SH-SY5Y (cell line): ENCODE results near the gene DCBLD2.

Source experiments
- GATA2 ChIP-seq: IDR thresholded peaks from 2 replicates; pipeline ENCODE4 v1.6.1; 2011; ENCODE audit warnings: mild to moderate bottlenecking, low read depth, low read length
- GATA3 ChIP-seq: IDR thresholded peaks from 2 replicates; pipeline ENCODE4 v1.6.1; 2011; ENCODE audit warnings: low read depth, mild to moderate bottlenecking, low read length, moderate library complexity

DCBLD2 gene, protein sequence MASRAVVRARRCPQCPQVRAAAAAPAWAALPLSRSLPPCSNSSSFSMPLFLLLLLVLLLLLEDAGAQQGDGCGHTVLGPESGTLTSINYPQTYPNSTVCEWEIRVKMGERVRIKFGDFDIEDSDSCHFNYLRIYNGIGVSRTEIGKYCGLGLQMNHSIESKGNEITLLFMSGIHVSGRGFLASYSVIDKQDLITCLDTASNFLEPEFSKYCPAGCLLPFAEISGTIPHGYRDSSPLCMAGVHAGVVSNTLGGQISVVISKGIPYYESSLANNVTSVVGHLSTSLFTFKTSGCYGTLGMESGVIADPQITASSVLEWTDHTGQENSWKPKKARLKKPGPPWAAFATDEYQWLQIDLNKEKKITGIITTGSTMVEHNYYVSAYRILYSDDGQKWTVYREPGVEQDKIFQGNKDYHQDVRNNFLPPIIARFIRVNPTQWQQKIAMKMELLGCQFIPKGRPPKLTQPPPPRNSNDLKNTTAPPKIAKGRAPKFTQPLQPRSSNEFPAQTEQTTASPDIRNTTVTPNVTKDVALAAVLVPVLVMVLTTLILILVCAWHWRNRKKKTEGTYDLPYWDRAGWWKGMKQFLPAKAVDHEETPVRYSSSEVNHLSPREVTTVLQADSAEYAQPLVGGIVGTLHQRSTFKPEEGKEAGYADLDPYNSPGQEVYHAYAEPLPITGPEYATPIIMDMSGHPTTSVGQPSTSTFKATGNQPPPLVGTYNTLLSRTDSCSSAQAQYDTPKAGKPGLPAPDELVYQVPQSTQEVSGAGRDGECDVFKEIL

DNA sequence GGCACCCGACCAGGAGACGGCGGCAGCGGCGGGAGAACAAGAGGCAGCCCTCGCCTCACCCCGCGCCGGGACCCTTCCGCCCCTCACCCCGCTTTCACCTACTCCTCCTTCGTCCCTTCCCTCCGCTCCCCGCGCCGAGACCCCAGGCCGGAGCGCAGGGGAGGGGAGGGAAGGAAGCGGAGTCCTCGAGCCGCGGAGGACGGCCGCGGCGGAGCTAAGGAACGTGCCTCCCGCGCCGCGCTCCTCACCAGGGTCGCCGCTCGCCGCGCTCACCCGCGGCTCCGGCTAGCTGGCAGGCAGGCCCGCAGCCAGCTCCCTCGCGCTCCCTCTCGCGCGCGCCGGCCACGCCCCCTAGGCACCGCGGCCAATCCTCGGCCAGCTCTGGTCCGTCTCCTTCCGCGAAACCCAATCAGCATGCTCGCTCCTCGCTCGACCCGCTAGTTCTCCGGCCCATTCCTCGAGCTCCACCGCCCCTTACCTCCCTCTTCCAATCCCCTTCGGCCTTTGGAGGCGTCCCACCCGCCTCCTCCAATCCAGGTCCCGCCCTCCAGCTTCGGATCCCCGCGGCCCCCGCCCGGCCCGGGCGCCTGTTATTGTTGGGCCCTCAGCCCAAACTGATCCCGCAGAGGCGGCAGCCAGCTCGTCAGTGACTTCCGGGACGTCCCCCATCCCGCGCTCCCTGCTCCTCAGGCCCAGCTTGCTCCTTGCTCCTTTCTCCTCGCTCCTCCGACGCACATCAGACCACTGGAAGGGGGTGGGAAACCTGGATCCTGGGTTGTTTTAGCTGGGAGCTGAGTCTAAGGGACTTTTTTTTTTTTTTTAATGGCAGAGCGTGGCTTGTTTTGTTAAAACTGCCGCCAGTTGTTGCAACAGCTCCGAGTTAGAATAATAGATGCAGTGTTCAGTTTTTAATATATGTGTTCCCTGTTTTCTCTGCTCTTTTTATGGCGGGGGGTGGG is at the start of gene DCBLD2:
TSS of gene DCBLD2 (minus strand) at position 304 of the 959 bp plus-strand sequence. CDS start 369 bp downstream, outside the sequence.
- TF ChIP-seq GATA3: no peak
- no peak for TF ChIP-seq GATA2

DNA sequence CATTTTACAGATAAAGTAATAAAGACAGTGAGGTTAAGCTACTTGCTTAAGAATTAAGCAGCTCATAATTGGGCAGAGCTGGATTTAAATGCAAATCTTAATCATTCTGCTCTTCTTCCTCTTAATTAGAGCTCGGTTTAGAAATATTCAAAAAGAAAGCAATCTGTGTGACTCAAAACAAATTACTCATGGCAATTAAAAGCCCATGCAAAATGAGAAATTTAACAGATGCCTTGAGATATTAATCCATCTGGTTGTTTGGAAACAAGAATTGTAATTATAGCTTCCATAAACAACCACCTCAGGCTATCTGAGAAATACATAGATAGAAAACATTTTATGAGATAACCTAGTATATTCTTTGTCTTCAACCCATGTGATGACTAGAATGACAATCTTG is 44.2 kb upstream of the DCBLD2 start:
- TF ChIP-seq GATA3: no peak
- TF ChIP-seq GATA2: no peak

DNA sequence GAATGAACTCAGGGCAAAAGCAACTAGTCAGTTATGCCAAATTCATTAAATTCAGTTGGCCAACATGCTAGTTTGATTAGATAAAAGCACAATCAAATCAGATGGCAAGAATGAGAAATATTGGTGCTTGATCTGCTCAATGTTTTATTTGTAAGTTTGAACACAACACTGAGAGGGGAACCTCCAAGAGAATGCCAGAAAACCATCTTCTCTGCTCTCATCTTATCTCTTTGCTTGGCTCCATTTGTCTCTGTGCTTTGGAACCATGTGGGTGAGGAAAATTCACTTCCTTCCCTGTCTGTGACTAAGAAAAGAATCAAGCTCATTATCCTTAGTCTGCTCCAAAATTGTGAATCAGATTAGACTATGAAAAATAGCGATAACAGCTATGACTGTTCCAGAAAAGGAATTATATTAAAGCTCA is 43.6 kb upstream of the DCBLD2 start:
- TF ChIP-seq GATA3: no peak
- no peak for TF ChIP-seq GATA2

DNA sequence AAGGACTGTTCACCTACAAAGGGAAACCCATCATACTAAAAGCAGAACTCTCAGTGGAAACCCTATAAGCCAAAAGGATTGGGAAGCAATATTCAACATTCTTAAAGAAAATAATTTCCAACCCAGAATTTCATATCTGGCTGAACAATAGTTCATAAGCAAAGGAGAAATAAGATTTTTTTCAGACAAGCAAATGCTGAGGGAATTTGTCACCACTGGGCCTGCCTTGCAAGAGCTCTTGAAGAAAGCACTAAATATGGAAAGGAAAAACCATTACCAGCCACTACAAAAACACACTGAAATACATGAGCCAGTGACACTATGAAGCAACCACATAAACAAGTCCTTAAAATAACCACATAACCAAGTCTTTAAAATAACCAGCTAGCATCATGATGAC is 28.9 kb upstream of the DCBLD2 start:
- TF ChIP-seq GATA2: no peak

DNA sequence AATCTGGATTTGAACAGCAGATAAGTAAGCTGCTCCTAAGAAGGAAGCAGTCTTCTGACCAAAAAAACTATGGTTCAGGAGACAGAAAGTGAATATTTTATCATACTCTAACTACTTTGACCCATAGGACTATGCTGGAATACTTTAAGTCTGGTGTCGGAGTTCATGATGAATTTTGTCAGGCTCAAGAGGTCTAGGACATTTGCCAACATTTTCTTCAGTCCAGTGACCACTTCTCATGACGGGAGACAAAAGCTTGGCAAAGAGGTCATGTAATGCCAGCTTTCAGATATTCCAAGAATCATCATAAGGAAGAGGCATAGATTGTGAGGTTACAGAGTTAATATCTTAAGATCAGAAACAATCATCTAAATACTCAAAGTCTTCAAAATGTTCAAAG is 20.5 kb upstream of the DCBLD2 start:
- TF ChIP-seq GATA2: no peak
- TF ChIP-seq GATA3: no peak

DNA sequence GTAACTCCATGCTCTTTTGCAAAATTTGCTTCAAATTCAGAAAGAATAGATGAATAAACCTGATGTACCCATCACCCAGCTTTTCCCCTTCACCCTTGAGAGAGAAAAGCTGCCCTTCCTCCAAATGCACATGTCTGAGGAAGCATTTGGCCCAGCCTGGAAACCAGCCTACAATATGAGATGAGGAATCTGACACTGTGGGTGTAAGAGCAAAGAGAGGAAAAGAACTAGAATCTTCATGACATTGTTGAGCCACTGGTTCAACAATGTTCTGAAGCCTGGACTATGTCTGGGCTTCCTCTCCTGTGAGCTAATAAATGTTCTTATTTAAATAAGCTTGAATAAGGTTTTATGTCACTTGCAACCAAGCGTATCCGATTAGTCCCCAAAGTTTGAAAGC is 18.7 kb upstream of the DCBLD2 start:
- TF ChIP-seq GATA2: no peak
- TF ChIP-seq GATA3: no peak

DNA sequence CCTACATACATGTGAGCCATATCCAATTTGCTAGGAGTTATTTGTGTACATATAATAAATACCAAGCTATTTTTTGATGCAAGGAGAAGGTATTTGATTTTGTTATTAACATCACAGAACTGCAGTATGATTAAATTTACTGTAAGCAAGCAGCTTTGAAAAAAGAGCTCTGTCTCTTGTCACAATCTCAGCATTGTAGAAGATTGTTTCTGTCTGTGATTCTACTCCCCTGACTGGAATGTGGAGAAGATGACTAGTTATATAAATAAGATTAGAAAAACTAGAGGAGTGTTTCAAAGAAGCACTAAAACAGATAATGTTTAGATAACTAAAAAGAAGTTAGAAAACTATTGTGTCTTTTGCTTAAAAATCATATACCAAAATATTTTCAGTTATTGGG is 17.1 kb upstream of the DCBLD2 start:
- TF ChIP-seq GATA3: no peak
- no peak for TF ChIP-seq GATA2

DNA sequence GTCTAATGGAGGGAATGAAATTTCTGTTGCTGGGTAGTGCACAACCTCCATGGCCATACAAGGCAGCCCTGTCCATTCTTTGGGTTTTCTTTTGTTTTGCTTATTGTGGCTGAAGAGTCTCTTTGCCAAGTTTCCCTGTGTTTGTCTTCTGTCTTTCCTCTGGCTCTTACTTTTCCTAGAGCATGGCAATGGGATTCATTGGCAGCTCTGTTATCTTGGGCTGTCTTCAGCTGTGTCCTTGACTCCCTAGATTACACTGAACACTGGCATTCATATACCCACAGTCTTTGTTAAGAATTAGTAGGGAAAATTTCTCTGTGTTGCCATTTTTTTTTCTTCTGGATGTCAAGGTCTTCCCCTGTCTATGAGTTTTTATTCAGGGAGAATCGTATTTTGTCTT is 16.1 kb upstream of the DCBLD2 start:
- no peak for TF ChIP-seq GATA3
- no peak for TF ChIP-seq GATA2

DNA sequence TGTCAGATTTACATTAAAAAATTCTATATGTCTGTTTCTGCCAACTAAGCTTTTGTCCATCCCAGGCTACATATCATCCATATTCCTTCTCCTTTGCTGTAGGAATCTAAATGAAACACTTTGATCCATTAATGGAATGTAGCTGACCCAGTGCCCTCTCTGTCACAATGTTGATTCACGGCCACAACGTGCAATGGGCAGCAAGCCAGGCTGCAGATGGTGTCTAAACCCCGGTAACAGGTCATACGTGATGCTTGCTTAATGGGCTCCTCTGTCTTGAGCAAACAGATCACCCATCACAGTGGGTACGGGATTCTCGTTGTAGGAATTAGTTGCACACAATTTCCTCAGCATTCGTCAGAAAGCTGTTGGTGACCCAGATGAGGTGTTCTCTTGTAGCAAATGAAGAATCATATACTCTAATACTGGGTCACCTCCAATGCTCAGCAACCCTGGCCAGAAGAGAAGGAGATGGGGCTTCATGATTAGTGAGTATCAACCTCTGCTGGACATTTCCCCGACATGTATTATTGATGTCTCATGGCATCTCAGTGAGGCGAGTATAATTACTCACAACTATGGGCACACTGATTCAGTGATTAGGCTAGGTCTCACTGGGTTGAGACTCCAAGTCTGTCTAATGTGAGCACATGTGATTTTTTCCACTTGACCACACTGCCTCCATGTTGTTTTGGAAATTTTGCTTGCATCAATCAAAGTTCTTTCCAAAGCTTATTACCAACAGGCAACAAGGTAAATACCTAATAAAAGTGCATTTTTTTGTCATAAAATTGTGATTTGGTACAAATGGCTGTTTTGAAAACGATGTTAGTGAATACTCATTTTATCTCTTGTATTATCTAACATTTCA is 12.9 kb upstream of the DCBLD2 start:
- no peak for TF ChIP-seq GATA2
- TF ChIP-seq GATA3: no peak

DNA sequence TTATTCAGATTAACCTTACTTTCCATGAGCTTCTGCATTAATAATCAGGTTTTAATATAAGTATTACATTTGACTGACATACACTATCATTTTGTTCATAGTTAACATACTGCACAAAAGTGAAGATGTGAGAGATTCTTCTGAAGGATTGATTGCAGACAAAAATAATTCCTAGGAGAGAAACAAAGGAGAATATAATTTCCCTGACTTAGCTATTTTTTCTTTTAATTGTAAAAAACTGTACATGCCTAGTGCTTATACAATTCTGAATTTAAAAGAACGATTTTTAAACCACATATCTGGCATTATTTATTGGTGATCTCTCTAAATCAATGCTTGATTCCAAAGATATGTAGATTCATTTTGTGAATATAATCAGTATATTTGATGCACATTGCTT is 11.0 kb upstream of the DCBLD2 start:
- TF ChIP-seq GATA2 (no peak), GATA3 (no peak)

DNA sequence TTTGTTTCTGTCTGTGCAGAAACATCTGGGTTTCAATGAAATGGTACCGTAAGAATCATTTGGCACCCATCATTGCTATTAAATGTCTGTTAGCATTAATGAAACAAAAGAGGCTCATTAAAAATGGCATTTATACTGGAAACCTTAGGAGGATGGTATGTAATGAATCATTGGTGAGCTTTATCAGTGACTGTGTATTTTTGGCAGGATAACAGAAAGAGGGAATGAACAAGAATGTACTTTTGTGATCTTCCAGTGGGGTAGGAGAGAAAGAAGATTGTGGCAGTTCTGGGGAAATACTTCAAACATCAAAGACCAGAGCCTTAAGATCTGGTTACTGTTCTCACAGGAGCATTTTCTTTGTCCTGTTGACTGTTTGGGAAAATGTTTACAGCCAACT is 4.7 kb upstream of the DCBLD2 start:
- no peak for TF ChIP-seq GATA3
- no peak for TF ChIP-seq GATA2

DNA sequence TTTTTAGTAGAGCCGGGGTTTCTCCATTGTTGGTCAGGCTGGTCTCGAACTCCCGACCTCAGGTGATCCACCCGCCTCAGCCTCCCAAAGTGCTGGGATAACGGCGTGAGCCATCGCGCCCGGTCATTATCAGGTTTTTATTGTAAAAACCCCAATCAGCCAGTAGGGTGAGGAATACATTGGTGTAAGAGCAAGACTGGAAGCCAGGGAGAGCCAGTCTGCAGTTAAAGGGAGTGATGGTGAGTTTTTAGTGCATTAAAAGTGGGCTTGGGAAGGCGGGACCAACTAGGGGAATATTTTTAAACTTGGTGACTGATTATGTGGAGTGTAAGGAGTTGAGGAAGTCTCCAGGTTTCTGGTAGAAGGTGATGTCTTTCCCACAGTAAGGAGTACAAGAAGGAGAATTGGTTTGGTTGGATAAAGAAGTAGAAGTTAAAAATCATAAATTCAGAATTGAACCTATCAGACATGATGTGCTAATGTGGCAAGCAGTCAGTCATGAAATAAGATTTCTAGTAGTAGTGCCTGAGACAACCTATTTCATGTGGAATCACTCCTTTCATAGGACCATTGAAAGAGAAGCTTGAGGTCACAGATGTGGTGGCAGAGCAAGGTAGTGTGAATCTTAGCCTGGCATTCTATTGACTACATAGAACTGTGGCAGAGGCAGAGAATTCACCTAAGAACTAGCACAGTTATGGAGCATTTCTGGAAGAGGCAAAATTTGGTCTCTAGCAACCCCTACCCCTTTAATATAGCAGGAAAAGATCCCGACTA is 2.4 kb upstream of the DCBLD2 start:
- no peak for TF ChIP-seq GATA2
- no peak for TF ChIP-seq GATA3
